Activated CD4-positive, alpha-beta T cell treated with anti-CD3 and anti-CD28 coated beads, Interleukin-2, amount 50 U/mL, for 24 hours (primary cell): ENCODE results near the gene LZTR1.

Source experiments
- DNase-seq, 2 donors: peaks; one replicate each; pipeline ENCODE4 v3.0.0-alpha.2; 2020; ENCODE audit warnings: low read depth in 1 of 2, low spot score in 1 of 2

Gene LZTR1

DNA sequence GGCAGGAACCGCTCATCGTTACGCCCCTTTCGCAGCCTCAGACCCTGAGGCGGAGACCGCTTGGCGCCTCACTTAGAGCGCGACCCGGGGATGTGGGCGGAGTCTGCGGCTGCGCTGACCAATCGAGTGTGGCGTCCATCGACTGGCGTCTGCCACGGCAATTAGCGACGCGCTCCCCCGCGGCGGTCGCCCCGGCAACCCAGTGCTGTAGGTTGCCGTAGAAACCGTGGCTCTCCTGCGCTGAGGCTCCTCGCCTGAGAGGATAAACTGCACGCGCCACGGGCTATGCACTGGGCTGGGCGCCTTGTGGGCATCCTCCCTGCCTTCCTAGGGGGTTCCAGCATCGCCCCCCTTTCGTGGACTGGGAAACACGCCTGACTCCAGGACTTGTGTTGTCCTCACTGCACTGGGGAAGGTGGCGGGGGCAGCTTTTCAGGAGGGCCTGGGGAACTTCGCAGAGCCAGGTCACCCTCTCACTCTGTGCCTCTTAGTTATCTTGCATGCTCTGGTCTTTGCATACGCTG, 32.2 kb downstream of the LZTR1 start:
- DNase-seq, result peak; percentile 51 to 76

- no peak for DNase-seq
Observed at GRCh38 chr22:21014726-21015465, 32.8 kb downstream of the LZTR1 start, which contains the start of gene P2RX6. Gene P2RX6 (plus strand): TSS chr22:21015165. CDS start chr22:21015175, 10 bp downstream.

DNA sequence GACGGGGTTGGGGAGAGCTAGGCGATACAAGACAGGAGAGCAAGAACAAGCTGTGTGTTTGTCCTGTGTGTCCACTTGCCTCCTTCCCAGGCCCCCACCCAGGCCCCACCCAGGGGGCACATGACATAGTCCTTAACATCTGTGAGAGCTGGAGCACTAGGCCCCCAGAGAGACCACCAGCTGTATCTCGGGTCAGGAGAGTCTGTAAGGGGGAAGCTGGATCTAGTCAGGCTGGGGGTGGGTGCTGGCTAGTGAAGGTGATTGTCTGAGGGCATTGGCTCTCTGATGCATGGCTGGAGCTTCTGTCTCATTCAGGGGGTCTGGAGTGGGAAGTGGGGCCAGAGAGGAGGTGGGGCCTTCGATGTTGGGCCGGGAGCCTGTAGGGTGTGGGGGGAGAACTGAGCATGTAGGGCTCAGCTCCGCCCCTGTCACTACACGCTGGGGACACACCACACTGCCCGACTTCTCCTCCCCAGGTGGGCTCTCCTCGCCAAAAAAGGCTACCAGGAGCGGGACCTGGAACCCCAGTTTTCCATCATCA, 33.4 kb downstream of the LZTR1 start:
- DNase-seq, result no peak

DNA sequence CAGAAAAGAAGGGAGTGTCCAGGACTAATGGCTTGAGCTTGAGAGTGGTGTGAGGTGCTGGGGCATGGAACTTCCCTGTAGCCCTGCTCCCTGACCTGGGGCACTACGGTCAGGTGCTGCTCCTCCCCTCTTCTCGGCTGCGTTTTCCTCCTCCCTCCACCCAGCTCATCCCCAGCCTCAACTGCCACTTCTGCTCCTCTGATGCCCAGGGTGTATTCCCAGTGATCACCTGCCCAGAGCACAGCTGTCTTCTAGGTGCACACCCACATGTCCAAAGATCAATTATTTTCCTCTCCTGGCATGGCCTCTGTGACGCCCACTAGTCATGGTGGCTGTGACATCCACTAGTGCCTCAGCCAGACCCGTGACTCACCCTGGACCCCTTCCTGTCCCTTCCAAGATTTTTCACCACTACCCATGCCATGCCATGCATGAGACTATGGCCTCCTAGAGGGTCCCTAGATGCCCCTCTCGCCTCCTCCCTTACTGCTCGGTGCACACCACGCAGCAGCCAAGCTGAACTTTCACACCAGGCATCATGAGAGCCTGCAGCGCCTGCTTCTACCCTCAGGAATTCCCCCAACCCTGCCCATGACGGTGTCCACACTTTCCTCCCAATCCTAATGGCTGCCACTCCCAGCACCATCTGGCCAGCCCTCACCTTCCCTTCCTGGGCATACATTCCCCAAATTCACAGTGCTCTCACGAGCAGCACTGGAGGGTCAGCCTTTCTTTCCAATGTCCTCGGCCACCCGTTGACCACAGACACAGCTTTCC, 34.7 kb downstream of the LZTR1 start:
- no peak for DNase-seq

DNA sequence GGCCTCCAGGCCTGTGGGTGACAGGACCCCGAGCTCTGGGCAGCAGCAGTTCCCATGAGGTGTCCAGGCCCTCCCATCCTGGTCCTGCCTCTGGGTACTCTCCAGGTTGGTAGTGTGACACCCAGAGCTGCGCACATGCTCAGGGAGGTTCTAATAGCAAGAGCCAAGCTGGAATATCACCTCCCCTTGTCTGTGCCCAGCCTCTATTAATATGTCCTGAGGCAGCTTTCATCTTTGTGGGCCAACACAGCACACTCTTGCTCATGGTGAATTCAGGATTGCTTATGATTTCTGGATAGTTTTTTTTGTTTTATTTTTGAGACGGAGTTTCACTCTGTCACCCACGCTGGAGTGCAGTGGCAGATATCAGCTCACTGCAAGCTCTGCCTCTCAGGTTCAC, 36.2 kb downstream of the LZTR1 start:
- no peak for DNase-seq

DNA sequence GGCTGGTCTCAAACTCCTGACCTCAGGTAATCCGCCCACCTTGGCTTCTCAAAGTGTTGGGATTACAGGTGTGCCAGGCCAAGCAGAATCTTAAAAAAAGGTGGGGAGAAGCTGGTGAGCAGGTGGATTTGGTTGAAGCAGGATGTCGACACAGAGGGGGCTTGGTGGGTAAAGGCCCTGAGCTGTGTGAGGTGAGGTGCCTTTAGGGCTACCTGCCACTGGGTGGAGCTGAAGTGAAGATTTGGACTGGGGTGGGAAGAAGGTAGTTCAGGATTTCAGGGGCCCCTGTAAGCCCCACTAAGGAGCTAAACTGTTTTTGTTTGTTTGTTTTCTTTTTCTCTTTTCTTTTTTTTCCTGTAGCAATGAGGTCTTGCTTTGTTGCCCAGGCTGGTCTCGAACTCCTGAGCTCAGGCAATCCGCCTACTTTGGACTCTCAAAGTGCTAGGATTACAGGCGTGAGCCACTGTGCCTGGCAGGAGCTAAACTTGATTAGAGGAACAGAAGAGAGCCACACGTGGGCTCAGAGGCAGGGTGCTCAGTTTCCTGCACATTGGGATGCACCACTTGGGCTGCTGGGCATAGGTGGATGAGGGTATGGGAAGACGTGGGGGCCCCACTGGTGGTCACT, 38.8 kb downstream of the LZTR1 start:
- DNase-seq, result no peak

GRCh38 chr22:21022507-21022906, 40.4 kb downstream of the LZTR1 start:
- no peak for DNase-seq

DNA sequence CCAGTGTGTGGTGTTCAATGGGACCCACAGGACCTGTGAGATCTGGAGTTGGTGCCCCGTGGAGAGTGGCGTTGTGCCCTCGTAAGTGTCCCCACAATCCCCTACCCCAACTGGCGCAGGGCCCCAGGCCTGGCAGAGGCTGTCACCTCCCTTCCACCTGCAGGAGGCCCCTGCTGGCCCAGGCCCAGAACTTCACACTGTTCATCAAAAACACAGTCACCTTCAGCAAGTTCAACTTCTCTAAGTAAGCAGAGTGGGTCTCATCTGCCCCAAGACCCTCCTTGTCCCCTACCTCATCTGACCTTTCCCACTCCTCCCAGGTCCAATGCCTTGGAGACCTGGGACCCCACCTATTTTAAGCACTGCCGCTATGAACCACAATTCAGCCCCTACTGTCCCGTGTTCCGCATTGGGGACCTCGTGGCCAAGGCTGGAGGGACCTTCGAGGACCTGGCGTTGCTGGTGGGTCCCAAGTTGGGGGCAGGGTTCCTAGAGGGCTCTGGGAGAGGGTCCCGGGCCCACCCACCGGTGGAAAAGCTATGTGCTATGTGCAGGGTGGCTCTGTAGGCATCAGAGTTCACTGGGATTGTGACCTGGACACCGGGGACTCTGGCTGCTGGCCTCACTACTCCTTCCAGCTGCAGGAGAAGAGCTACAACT, 41.0 kb downstream of the LZTR1 start:
- no peak for DNase-seq

DNA sequence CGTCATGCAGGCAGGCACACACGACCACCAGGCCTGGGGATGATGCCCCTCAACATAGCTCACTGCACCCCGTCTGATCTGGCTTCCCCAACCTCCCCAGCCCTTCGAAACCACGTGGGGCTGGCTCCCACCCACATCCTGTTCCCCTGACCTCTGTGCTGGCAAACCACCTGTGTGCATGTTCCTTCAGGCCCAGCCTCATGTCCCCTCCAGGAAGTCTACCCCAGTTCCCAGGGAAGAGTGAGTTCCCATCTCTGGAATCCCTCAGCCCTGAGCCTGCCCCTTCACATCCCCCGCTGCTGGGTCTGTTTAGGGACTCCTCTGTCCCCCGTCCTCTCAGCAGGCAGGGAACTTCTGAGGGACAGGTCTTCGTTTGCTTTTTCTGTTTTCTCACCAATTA, 43.2 kb downstream of the LZTR1 start:
- DNase-seq, result no peak

DNA sequence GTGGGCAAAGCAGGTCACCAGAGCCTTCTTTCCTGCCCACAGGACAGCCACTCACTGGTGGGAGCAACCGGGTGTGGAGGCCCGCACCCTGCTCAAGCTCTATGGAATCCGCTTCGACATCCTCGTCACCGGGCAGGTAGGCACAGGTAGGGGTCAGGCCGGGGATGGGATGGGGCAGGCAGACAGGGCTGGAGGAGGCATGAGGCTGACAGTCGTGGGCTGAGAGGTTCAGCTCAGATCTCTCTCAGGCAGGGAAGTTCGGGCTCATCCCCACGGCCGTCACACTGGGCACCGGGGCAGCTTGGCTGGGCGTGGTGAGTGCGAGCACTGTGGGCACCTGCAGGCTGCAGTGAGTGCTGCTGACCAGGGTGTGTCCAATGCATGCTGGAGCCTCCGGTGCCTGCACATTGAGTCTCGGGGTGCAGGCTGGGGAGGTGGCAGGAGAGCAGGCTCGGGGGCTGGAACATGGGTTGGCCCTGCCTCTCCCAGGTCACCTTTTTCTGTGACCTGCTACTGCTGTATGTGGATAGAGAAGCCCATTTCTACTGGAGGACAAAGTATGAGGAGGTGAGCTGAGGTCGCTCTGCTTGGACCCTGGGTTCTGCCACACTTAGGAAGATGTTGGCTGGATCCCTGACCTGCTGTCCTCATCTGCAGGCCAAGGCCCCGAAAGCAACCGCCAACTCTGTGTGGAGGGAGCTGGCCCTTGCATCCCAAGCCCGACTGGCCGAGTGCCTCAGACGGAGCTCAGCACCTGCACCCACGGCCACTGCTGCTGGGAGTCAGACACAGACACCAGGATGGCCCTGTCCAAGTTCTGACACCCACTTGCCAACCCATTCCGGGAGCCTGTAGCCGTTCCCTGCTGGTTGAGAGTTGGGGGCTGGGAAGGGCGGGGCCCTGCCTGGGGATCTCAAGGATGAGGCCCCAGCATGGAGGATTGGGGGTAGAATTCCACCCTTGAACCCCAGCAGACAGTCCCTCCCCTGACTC, 44.0 kb downstream of the LZTR1 start:
- no peak for DNase-seq

DNA sequence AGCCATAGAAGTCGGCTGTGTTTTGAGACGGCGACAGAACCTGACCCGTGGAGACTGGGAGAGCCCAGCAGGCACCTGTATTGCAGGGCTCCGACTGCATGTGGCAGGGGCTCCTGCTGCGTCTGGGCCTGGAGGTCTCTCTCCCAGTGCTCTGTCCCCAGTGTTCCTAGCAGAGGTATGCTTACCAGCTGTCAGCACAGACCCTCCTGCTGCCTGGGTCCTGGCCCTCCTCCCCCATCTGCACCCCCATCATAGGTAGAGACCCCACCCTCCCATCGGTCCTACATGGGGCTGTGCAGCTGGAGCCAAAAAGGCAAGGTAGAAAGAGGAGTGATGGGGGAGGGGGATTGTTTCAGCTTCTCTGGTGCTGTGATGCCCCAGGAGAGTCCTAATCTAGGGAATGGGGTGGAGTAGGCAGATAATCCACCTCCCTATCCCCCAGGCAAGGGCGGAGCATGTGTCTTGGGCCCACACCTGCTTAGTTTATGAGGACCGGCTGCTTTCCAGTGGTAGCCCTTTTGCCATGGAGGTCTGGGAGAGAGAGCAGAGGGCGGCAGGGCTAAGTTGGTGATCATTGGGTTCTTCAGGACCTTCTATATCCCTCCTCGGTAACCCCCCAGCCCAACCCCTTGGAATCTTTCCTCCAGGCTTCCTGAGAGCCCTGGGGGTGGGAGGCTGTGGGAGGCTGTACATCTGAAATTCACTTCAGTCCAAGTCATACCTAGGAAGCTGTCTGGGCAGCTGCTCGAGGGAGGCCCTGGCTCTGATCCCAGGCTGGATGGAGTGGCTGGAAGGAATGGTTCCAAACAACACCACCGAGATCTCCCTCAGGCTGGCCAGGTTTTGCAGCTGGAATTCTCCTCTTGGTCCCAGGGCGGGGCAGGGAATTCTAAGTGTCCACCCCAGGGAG, 44.9 kb downstream of the LZTR1 start:
- no peak for DNase-seq

- DNase-seq, result no peak
Observed at GRCh38 chr22:21028277-21029251, 46.5 kb downstream of the LZTR1 start.

DNA sequence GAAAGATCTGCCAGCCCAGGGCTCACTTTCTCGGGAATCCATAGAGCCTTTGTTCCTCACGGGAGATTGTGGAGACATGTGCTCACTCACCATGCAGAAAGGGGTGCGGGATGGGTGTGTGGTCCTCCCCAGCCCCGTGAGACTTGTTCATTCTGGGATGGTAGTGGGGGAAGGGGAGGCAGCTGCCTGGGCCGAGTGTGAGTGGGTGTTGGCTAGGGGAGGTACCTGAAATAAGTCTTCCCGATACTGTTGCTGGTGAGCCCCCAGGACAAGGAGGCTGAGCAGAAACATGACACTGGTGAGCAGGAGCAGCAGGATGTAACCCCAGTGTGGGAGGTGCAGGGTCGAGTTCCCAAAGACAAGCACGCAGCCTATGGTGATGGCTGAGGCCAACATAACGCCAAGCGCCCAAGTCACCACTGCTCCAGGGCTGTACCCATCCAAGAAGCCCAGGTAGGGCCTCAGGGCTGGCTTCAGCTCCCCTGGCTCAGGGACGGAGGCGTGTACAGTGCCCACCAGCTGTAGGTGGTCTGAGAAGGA, 47.5 kb downstream of the LZTR1 start:
- DNase-seq, result no peak

GRCh38 chr22:21030032-21030431, 47.9 kb downstream of the LZTR1 start:
- DNase-seq, result no peak

- no peak for DNase-seq
Observed at GRCh38 chr22:21030621-21031544, 48.8 kb downstream of the LZTR1 start.

- no peak for DNase-seq
Observed at GRCh38 chr22:21031545-21032036, 49.5 kb downstream of the LZTR1 start.
